ENCODE measurements around the gene ZCCHC14. TPM values are rescaled to one million over a fixed set of nuclear protein-coding genes. Genes with fewer than 3 reads are reported as not detected.

ZCCHC14 gene
- total and polyA plus RNA-seq, 2 of the 8 experiments (the other 6 are each of a cell fraction or from before 2014, with no cell fraction given): 8.2 to 28.2 TPM

DNA sequence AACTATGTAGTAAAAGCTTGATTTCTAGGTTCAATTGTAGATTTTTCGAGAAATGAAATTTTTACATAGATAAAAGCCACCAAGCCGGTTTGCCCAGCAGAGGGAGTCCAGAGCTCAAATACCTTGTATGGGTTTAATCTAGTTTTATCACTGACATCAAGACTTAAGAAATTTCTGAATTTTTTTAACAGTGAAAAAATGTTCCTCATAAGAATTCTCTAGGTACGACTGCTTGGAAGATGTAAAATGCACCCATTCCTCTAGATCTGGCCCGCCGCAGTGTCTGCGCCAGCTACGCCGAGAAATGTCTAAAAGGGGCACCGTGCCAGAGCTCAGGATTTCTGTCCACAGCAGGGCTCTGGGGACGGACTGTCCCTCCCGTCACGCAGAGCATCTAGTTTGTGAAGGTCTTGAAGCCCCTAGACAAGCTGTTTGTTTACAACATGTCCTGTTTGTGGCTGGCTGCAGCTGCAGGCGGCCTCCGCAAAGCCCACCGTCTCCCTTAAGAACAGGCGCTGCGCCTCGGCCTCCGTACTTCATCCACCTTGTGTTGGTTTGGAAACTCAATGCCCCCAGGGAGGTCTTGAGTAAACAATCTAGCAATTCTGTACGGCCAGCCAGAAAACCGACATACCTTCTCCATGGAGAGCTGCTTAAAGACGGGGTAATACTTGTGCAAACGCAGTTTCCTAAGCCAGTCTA, 75.8 kb downstream of the ZCCHC14 start:
- no peak overlapping the region for H3K23ac ChIP-seq (ENCODE audit: insufficient read length)
- H2BK15ac ChIP-seq (ENCODE audit: low read length): no peak overlapping the region
- no peak overlapping the region for H2AK5ac ChIP-seq (ENCODE audit: low read depth, low read length)
- H3K27me3 ChIP-seq (replicated peaks in 1 of 4; ENCODE audit: control insufficient read depth in 3 of 4, extremely low read depth in 1 of 4, insufficient read depth in 3 of 4, low read length in 3 of 4): no peaks in the 10 kb centered on the region
- no peaks in the 10 kb centered on the region for H3K4me1 ChIP-seq (replicated peaks in 1 of 4; ENCODE audit: control insufficient read depth in 3 of 4, insufficient read depth in 4 of 4, low read length in 3 of 4)
- no peak overlapping the region for H2AFZ ChIP-seq (ENCODE audit: low read length)
- ChIA-PET CTCF (ENCODE audit: partially characterized antibody) (interaction anchor here (0.6 to 2.5 kb wide), 23 partner anchors 8 to 1502 kb away, joined by 3 to 10 read pairs (median 3); no protein-coding TSS in a partner anchor), POLR2A (ENCODE audit: partially characterized antibody) (interaction anchor here (1.1 to 1.4 kb wide), 3 partner anchors 9 to 23 kb away, joined by 3 to 5 read pairs (median 4); no protein-coding TSS in a partner anchor)
- H3K4me2 ChIP-seq (ENCODE audit: insufficient read depth in 1 of 2, low read depth in 2 of 2, low read length in 2 of 2): no peak overlapping the region
- FAIRE-seq (no peak), DNase-seq (ENCODE audit: low read depth in 1 of 2, low spot score in 2 of 2) (no peak)
- 95% methylated on average over 23 of the region's 23 CpGs; no CpG with 5 or more reads in 1 of the 2 experiments for WGBS, 2 experiments (ENCODE audit: extremely low coverage in 1 of 2, insufficient coverage in 1 of 2, insufficient read length in 1 of 2, insufficient replicate concordance in 2 of 2, low coverage in 1 of 2, low lambda C conversion rate in 2 of 2, missing lambda C conversion rate in 1 of 2)
- no peaks in the 10 kb centered on the region for H3K9me3 ChIP-seq (ENCODE audit: insufficient read depth in 2 of 2, low read depth in 1 of 2, low read length in 1 of 2)
- H2BK120ac ChIP-seq (replicated peaks; ENCODE audit: low read depth, low read length): no peak overlapping the region
- H3K4ac ChIP-seq (replicated peaks; ENCODE audit: insufficient read length, low read depth, low read length): no peak overlapping the region
- TF ChIP-seq RXRA (IDR thresholded peaks at IDR 0.05; ENCODE audit: insufficient read depth, low read depth, low read length) (no peak), RAD21 (IDR thresholded peaks at IDR 0.05 in 1 of 2, conservative IDR thresholded peaks at IDR 0.05 in 1 of 2; ENCODE audit: low read depth in 2 of 2, low read length in 2 of 2) (peak; percentile 26 to 40; a peak in 3 of 4 replicates)
- TF ChIP-seq, protein P1, sequence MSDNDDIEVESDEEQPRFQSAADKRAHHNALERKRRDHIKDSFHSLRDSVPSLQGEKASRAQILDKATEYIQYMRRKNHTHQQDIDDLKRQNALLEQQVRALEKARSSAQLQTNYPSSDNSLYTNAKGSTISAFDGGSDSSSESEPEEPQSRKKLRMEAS (IDR thresholded peaks at IDR 0.05): no peak
- TF ChIP-seq, protein P2, sequence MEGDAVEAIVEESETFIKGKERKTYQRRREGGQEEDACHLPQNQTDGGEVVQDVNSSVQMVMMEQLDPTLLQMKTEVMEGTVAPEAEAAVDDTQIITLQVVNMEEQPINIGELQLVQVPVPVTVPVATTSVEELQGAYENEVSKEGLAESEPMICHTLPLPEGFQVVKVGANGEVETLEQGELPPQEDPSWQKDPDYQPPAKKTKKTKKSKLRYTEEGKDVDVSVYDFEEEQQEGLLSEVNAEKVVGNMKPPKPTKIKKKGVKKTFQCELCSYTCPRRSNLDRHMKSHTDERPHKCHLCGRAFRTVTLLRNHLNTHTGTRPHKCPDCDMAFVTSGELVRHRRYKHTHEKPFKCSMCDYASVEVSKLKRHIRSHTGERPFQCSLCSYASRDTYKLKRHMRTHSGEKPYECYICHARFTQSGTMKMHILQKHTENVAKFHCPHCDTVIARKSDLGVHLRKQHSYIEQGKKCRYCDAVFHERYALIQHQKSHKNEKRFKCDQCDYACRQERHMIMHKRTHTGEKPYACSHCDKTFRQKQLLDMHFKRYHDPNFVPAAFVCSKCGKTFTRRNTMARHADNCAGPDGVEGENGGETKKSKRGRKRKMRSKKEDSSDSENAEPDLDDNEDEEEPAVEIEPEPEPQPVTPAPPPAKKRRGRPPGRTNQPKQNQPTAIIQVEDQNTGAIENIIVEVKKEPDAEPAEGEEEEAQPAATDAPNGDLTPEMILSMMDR (IDR thresholded peaks at IDR 0.05; ENCODE audit: control extremely low read depth in 1 of 3, insufficient read depth in 1 of 3, low read depth in 1 of 3, low read length in 3 of 3): peak in 1 of 3 experiments; percentile 27; a peak in 2 of 4 replicates
- peaks cover 2 to 6% of the 10 kb centered on the region in 2 experiments for H4K20me1 ChIP-seq (replicated peaks in 1 of 2; ENCODE audit: control insufficient read depth in 1 of 2, insufficient read depth in 2 of 2, low read length in 2 of 2)
- H3K23me2 ChIP-seq (ENCODE audit: low read depth, low read length): no peaks in the 10 kb centered on the region
- peaks cover 2 to 34% (median 19%) of the 10 kb centered on the region in 4 experiments; a peak in 6 of 8 replicates for H3K36me3 ChIP-seq (ENCODE audit: control insufficient read depth in 2 of 4, insufficient read depth in 4 of 4, low read length in 3 of 4)
- H3K9ac ChIP-seq (replicated peaks in 1 of 4; ENCODE audit: extremely low read depth in 1 of 4, low read depth in 3 of 4, low read length in 3 of 4): no peak overlapping the region
- H3K79me1 ChIP-seq (ENCODE audit: low read depth, low read length): no peaks in the 10 kb centered on the region
- H2BK20ac ChIP-seq (ENCODE audit: low read length): no peak overlapping the region
- no peak overlapping the region for H4K5ac ChIP-seq (ENCODE audit: insufficient read length, low read depth, low read length)
- no peak overlapping the region for H2BK12ac ChIP-seq (ENCODE audit: low read depth, low read length)
- no peak overlapping the region for H2BK5ac ChIP-seq (ENCODE audit: low read depth, low read length)
- H4K8ac ChIP-seq (ENCODE audit: extremely low read depth, insufficient read depth, low read length): no peak overlapping the region
- H3K14ac ChIP-seq (ENCODE audit: insufficient read length): no peak overlapping the region
- no peak overlapping the region for H3K56ac ChIP-seq (replicated peaks; ENCODE audit: insufficient read length, low read depth, low read length)
- no peak overlapping the region for H3K18ac ChIP-seq (ENCODE audit: extremely low read depth, low read length)
- H3K4me3 ChIP-seq (ENCODE audit: extremely low read depth in 1 of 4, insufficient read depth in 2 of 4, low read depth in 3 of 4, low read length in 4 of 4): no peak overlapping the region
- no peak overlapping the region for H3K27ac ChIP-seq (ENCODE audit: low read depth, low read length)
- H3K79me2 ChIP-seq (ENCODE audit: control insufficient read depth in 1 of 2, insufficient read depth in 2 of 2, low read length in 2 of 2): no peaks in the 10 kb centered on the region
- H4K91ac ChIP-seq (replicated peaks; ENCODE audit: insufficient read length, low read length): no peak overlapping the region
